Upper lobe of left lung (tissue), 6 donors: ENCODE results near the gene TFB1M. TPM values are rescaled to one million over a fixed set of nuclear protein-coding genes. Genes with fewer than 3 reads are reported as not detected.

ENCODE experiments used
- ATAC-seq, 2 donors: fragments of 200-7000 bp; cut with Tn5 transposase; one replicate each; pipeline ENCODE4 v1.9.1; 2022; ENCODE audit warnings: mild to moderate bottlenecking in 2 of 2, moderate library complexity in 2 of 2; ENCODE audit not compliant: low FRiP score in 2 of 2
- DNase-seq, 2 donors: peaks; one replicate each; pipeline ENCODE4 v3.0.0-alpha.2; 2019 to 2020
- H3K27ac ChIP-seq, 4 donors: fragments of 200-600 bp; sonication (generic); one replicate each; pipeline ENCODE4 v1.5.1; 2016 to 2019
- H3K27me3 ChIP-seq, 4 donors: fragments of 200-600 bp; sonication (generic); one replicate each; pipeline ENCODE4 v1.5.1; 2017 to 2019
- H3K36me3 ChIP-seq, 4 donors: fragments of 200-600 bp; sonication (generic); one replicate each; pipeline ENCODE4 v1.5.1; 2016 to 2019
- H3K4me1 ChIP-seq, 4 donors: fragments of 200-600 bp; sonication (generic); one replicate each; pipeline ENCODE4 v1.5.1; 2018 to 2019
- H3K4me3 ChIP-seq, 4 donors: fragments of 200-600 bp; sonication (generic); one replicate each; pipeline ENCODE4 v1.5.1; 2017 to 2019; ENCODE audit warnings: mild to moderate bottlenecking in 2 of 4, moderate library complexity in 1 of 4
- H3K9me3 ChIP-seq, 4 donors: fragments of 200-600 bp; sonication (generic); one replicate each; pipeline ENCODE4 v1.5.1; 2018 to 2019
- EP300 ChIP-seq, 4 donors: sonication (generic); formaldehyde crosslinking; IDR thresholded peaks; one replicate each; pipeline ENCODE4 v1.5.1; 2017; ENCODE audit warnings: antibody characterized with exemption in 4 of 4, control low read depth in 2 of 4
- POLR2A ChIP-seq, 4 donors: fragments of 450-650 bp; IDR thresholded peaks; one replicate each; pipeline ENCODE4 v1.5.1; 2016 to 2017; ENCODE audit warnings: antibody characterized with exemption in 4 of 4, mild to moderate bottlenecking in 2 of 4
- POLR2AphosphoS5 ChIP-seq, 2 donors: sonication (generic); formaldehyde crosslinking; IDR thresholded peaks; one replicate each; pipeline ENCODE4 v1.5.1; 2017; ENCODE audit warnings: antibody characterized with exemption in 2 of 2
- WGBS, 2 donors: methylation state at CpG; one replicate each; pipeline ENCODE4 v1.1.5; 2017 to 2018; 5-methylcytosine and 5-hydroxymethylcytosine counted together
- total RNA-seq, 6 donors: library from RNA; depleted of rRNA in 4 of 6; stranded (reverse); fragments of >200 nt in 4 of 6; gene quantifications; one replicate each; pipeline versions ENCODE4 v1.1.0 to v1.2.1, GENCODE V29; 2016 to 2021
- TF ChIP-seq, protein P1 (sequence below), 6 experiments: fragments of 450-650 bp in 4 of 6; fragments of 200-600 bp in 2 of 6; sonication (generic) in 2 of 6; IDR thresholded peaks; one replicate each; pipeline ENCODE4 v1.5.1; 2016 to 2019; ENCODE audit warnings: antibody characterized with exemption in 6 of 6
- donor health status: DM: no; HTN: no; CAD: no; lungs with moderate emphysema.
- donor health status: DM: no; HTN: yes; CAD: no; lungs with severe emphysema.

The TFB1M gene
- total RNA-seq, 6 donors from 2014 or later = 4.2 to 19.6 (median 15.0) TPM

GRCh38 chr6:155329460-155330132, 15.3 kb upstream of the TFB1M start:
- WGBS, 2 donors = 93 to 94% methylated on average over 8 of the region's 8 CpGs
- ATAC-seq (no peak), DNase-seq (no peak)
- no peaks in the 10 kb centered on the region for H3K36me3 ChIP-seq
- no peak overlapping the region for H3K27ac ChIP-seq
- H3K4me3 ChIP-seq = no peak overlapping the region
- TF ChIP-seq POLR2A (IDR thresholded peaks at IDR 0.05) (no peak), EP300 (IDR thresholded peaks at IDR 0.05) (no peak), POLR2AphosphoS5 (IDR thresholded peaks at IDR 0.05) (no peak)
- TF ChIP-seq, protein P1, sequence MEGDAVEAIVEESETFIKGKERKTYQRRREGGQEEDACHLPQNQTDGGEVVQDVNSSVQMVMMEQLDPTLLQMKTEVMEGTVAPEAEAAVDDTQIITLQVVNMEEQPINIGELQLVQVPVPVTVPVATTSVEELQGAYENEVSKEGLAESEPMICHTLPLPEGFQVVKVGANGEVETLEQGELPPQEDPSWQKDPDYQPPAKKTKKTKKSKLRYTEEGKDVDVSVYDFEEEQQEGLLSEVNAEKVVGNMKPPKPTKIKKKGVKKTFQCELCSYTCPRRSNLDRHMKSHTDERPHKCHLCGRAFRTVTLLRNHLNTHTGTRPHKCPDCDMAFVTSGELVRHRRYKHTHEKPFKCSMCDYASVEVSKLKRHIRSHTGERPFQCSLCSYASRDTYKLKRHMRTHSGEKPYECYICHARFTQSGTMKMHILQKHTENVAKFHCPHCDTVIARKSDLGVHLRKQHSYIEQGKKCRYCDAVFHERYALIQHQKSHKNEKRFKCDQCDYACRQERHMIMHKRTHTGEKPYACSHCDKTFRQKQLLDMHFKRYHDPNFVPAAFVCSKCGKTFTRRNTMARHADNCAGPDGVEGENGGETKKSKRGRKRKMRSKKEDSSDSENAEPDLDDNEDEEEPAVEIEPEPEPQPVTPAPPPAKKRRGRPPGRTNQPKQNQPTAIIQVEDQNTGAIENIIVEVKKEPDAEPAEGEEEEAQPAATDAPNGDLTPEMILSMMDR (IDR thresholded peaks at IDR 0.05) = no peak
- H3K4me1 ChIP-seq = peaks cover 0 to 13% (median 5%) of the 10 kb centered on the region in 4 donors
- no peaks in the 10 kb centered on the region for H3K27me3 ChIP-seq
- no peaks in the 10 kb centered on the region for H3K9me3 ChIP-seq

GRCh38 chr6:155328539-155329459, 14.5 kb upstream of the TFB1M start:
- H3K36me3 ChIP-seq = no peaks in the 10 kb centered on the region
- WGBS, 2 donors = 51 to 57% methylated on average over 6 of the region's 6 CpGs
- TF ChIP-seq POLR2A (IDR thresholded peaks at IDR 0.05) (no peak), EP300 (IDR thresholded peaks at IDR 0.05) (no peak), POLR2AphosphoS5 (IDR thresholded peaks at IDR 0.05) (no peak)
- TF ChIP-seq, protein P1 (IDR thresholded peaks at IDR 0.05) = no peak
- H3K27me3 ChIP-seq = no peaks in the 10 kb centered on the region
- H3K9me3 ChIP-seq = no peaks in the 10 kb centered on the region
- DNase-seq = no peak
- H3K4me3 ChIP-seq = no peak overlapping the region
- no peak for ATAC-seq
- peaks cover 0 to 13% (median 5%) of the 10 kb centered on the region in 4 donors for H3K4me1 ChIP-seq
- H3K27ac ChIP-seq = no peak overlapping the region

DNA sequence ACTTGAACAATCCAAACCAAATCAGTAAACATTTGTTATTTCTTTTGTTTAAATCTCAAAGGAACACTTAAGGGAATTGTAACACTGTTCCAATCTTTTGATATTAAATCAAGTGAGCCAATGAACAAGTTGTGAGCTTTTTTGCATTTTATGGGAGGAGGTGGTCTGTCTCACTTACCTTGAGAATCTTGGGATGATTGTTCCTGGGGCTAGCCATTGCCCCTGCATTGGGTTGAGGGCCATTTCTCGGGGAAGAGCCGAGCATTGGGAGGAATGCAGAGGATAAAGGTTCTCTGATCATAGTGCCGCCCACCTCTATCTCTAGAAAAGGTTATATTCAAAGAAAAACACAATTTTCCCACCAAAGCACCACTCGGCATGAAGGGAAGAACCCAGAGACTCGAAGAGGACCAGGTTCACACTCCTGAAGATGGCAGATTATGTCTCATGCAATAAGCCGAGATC, 13.8 kb upstream of the TFB1M start:
- ATAC-seq (no peak), DNase-seq (no peak)
- Histone ChIP-seq H3K36me3 (no peaks in the 10 kb centered on the region), H3K27ac (peak overlapping the region in 1 of 4 donors; percentile 42), H3K4me3 (no peak overlapping the region), H3K27me3 (no peaks in the 10 kb centered on the region), H3K4me1 (peaks cover 0 to 13% (median 5%) of the 10 kb centered on the region in 4 donors), H3K9me3 (no peaks in the 10 kb centered on the region)
- TF ChIP-seq, protein P1 (IDR thresholded peaks at IDR 0.05) = no peak
- TF ChIP-seq POLR2A (IDR thresholded peaks at IDR 0.05) = no peak
- WGBS, 2 donors = 90% methylated on average over 6 of the region's 6 CpGs

DNA sequence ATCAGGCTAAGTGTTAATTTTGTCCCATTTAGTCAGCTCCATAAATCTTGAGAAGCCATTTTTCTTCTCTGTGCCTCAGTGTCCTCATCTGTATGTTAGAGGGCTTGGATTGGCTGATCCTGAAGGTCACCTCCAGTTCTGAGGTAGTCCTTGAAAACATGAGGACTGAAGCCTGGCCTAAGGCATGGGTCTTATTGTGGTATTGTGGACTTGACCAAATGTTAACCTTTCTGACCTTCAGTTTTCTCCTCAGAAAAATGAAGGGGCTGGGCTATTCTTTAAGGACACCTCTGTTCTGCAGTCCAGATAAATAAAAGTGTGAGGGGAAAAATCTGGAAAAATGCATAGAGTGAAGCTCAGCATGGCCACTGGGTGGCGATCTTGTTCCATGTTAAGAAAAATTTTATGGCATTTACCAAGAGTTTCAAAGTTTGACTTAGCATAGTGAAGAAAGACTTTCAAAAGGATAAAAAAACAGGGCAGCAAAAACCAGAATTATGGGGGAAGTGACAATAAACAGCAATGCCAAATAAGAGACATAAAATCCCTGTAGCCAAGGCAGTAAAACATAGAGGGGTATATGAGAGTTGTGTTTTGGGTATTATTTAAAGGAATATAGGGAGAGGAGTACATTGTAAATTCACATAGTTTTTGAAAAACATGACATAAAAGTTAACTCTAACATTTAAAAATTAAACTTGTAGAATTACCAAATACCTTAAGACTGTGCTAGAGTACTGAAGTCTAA, 13.2 kb upstream of the TFB1M start:
- Histone ChIP-seq H3K4me3 (no peak overlapping the region), H3K4me1 (peaks cover 0 to 13% (median 5%) of the 10 kb centered on the region in 4 donors), H3K27ac (peak overlapping the region in 1 of 4 donors; percentile 42), H3K27me3 (no peaks in the 10 kb centered on the region), H3K9me3 (no peaks in the 10 kb centered on the region), H3K36me3 (no peaks in the 10 kb centered on the region)
- 0% methylated on average over 1 of the region's 1 CpG for WGBS, 2 donors
- peak in 1 of 2 donors; percentile 30 for DNase-seq
- peak; percentile 79 to 85 for ATAC-seq
- TF ChIP-seq POLR2AphosphoS5 (IDR thresholded peaks at IDR 0.05) = no peak
- TF ChIP-seq, protein P1 (IDR thresholded peaks at IDR 0.05) = peak; percentile 63 to 88 (median 82)
